AG09309 (cell line): ENCODE measurements around the gene ATP11C.

Experiments used
- DNase-seq: peaks from one replicate; pipeline ENCODE4 v3.0.0-alpha.2; 2010; ENCODE audit warnings: low read depth
- H3K4me3 ChIP-seq: 2 replicates; pipeline ENCODE4 v1.5.1; 2011; ENCODE audit warnings: mild to moderate bottlenecking, low read depth, low read length, moderate library complexity; ENCODE audit not compliant: control insufficient read depth
- TF ChIP-seq, protein P1 (sequence below): IDR thresholded peaks from 2 replicates; pipeline ENCODE4 v1.5.1; 2011; ENCODE audit warnings: mild to moderate bottlenecking, low read depth, low read length, inconsistent platforms; ENCODE audit not compliant: insufficient read depth, control insufficient read depth; ENCODE audit errors: missing control alignments

The ATP11C gene

DNA sequence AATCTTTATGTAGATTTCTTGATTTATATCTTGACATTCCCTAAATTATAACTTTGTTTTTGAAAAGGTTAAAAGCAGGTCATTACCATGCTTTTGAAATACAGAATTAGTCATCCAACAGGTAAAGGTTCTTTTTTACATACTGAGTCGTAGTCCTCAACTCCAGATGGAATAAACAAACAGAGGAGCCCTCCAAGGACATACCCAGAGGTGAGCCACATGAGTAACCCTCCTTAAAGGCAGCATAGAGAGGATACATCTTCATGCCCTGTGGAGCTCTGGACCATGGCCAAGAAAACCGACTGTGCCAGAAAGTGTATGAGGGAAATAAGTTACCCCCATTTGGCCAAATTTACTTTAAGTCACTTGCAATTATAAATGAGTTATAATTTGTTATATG, 129.6 kb downstream of the ATP11C start:
- DNase-seq = no peak
- TF ChIP-seq, protein P1, sequence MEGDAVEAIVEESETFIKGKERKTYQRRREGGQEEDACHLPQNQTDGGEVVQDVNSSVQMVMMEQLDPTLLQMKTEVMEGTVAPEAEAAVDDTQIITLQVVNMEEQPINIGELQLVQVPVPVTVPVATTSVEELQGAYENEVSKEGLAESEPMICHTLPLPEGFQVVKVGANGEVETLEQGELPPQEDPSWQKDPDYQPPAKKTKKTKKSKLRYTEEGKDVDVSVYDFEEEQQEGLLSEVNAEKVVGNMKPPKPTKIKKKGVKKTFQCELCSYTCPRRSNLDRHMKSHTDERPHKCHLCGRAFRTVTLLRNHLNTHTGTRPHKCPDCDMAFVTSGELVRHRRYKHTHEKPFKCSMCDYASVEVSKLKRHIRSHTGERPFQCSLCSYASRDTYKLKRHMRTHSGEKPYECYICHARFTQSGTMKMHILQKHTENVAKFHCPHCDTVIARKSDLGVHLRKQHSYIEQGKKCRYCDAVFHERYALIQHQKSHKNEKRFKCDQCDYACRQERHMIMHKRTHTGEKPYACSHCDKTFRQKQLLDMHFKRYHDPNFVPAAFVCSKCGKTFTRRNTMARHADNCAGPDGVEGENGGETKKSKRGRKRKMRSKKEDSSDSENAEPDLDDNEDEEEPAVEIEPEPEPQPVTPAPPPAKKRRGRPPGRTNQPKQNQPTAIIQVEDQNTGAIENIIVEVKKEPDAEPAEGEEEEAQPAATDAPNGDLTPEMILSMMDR = no peak
- H3K4me3 ChIP-seq = no peak overlapping the region

DNA sequence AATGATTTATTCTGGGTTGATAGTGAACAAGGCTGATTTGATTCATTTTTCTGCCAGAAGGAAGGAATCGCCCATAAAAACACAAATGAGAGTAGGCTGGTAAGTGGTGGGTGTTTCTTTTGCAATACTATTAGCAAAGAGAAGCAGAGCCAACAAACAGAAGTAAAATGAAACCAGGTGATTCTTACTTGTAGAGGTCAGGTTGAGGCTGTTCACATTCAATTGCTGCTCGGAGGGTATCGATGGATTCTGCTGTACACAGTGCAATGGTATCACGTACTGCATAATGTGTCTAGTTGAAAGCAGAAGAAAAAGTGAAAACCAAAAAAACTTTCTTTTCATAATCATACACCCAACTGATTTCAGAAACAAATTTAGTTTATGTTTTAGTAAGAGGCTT, 130.8 kb downstream of the ATP11C start:
- TF ChIP-seq, protein P1 = no peak
- no peak overlapping the region for H3K4me3 ChIP-seq
- no peak for DNase-seq

DNA sequence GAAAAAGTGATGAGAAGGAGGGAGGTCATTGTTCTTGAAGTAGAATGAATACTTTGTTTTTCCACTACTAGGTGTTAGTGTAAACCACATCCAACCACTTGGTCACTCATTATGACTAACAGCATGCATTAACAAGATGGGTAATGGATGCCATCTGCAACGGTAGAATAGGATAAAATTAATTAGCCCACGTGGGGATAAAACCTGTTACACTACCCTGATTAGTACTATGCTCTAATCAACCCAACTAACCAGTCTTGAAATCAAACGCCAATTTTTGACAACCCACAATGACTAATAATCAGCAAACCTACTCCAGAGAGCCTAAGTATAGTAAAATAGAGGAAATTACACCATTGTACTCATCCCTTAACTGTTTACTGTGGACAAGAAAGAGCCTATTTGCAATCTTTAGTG, 131.4 kb downstream of the ATP11C start:
- no peak overlapping the region for H3K4me3 ChIP-seq
- TF ChIP-seq, protein P1 = no peak
- no peak for DNase-seq

DNA sequence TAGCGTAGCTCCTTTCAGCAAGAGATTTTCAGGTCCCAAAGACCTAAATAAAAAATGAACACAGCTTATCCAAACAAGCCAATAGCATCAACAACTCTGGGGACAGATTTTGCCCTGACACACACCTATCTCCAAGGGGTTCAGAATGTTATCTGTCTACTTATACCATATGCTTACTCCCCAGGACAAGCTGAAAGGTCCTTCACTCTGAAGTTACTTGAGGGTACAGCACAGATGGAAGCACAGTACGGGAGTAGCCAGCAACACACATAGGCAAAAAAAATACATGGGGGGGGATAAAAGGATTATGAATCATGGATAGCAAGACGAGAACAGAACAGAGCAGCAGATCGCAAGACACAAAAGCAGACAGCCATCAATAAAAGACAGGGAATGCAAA, 134.2 kb downstream of the ATP11C start:
- TF ChIP-seq, protein P1 = no peak
- no peak for DNase-seq
- H3K4me3 ChIP-seq = no peak overlapping the region

DNA sequence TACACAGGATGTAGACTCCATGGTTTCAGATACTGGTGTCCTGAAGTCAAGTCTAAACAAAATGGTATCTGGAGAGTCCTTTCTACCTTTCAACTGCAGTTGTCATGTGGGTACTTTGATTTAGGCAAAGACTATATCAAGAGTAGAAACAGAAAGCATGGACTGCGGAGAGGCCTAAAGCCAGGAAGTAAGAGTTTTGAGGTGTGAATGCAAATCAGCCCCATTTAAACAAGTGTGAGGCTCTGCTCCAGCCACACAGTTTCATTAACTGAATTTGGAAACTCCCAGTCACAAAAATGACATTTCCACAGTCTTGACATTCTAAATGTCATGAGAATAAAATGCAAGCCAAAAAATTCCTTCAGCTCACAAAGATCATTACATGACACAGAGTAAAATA, 137.7 kb downstream of the ATP11C start:
- H3K4me3 ChIP-seq = no peak overlapping the region
- TF ChIP-seq, protein P1 = no peak
- DNase-seq = no peak

DNA sequence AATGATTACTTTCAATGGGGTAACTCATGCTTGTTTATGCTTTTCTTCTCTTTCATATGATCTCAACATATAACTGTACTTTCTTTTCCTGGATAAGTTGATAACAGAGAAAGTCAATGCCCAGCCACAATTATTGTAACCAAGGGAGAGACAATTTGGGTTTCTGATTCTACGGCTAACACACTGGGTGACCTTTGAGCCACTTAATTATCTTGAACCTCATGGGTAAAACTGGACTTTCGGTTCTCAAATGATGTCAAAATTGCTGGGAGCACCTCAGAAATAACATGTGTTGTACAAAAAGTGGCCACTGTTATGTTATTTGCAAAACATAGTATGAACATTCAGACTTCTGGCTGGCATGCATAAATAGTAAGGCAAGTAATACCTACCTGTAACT, 145.3 kb downstream of the ATP11C start:
- H3K4me3 ChIP-seq = no peak overlapping the region
- TF ChIP-seq, protein P1 = no peak
- no peak for DNase-seq

DNA sequence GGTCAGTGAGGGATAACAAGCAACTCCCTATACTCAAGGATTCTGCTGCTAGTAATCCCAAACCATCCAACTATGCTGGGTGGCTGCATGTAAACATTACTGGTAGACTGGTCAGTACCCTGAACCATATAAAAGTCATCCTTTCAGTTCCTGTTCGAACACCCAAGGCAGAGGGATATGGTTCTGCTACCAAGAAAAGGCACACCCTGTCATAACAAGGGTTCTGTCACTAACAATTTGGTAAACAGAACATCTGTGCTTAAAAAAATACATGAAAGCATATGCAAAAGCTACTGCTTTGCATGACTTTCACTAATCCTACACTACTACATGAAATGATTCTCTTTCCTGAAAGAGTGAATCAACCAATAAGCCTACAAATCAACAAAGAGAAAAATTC, 148.0 kb downstream of the ATP11C start:
- H3K4me3 ChIP-seq = no peak overlapping the region
- no peak for DNase-seq
- TF ChIP-seq, protein P1 = no peak
